OCI-LY1 (cell line): ENCODE results near the gene OR2T3.
"Not testable (repeated sequence)": the region's sequence is repeated elsewhere in the genome, so short reads cannot be mapped to it uniquely, and the experiment has no call there.

Experiments
- EZH2 ChIP-seq: fragments of 200-600 bp; sonication (generic), shearing (Covaris generic); IDR thresholded peaks from 2 replicates; pipeline ENCODE4 v1.8.0; 2017; ENCODE audit warnings: borderline replicate concordance, mixed run types, mild to moderate bottlenecking, antibody characterized with exemption, low read length, moderate library complexity, mixed read lengths
- TF ChIP-seq, protein P1 (sequence below): fragments of 200-600 bp; sonication (generic), shearing (Covaris generic); IDR thresholded peaks from 2 replicates; pipeline ENCODE4 v1.5.1; 2017; ENCODE audit warnings: mild to moderate bottlenecking, antibody characterized with exemption, low read length, moderate library complexity, mixed read lengths

DNA sequence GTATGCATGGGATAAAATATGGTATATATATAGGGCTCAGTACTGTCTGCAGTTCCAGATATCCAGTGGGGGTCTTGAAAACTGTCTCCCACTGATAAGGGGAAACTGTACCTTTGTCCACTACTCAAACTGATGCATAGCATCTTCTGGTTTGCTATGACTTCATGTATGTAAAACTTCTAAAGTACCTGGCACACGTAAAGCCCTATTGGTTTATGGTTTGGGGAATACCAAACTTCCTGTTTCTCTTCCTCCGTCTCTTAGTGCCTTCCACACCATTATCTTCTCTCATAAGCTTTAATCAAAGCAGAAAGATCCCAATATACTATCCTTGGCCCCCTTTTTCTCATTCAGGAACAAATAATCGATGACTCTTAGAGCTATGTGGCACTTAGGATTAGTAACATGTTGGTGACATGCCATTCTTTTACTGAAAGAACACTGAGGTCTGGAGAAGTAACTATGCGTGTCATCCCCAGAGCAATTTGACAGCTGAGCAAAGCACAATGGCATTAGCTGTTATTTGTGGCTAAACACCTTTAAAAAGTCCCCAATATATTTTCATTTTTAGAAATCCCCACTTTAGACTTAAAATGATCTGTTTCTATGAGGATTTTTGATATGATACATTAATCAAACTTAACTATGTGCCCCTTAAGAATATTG is 24.6 kb upstream of the OR2T3 start:
- TF ChIP-seq, protein P1, sequence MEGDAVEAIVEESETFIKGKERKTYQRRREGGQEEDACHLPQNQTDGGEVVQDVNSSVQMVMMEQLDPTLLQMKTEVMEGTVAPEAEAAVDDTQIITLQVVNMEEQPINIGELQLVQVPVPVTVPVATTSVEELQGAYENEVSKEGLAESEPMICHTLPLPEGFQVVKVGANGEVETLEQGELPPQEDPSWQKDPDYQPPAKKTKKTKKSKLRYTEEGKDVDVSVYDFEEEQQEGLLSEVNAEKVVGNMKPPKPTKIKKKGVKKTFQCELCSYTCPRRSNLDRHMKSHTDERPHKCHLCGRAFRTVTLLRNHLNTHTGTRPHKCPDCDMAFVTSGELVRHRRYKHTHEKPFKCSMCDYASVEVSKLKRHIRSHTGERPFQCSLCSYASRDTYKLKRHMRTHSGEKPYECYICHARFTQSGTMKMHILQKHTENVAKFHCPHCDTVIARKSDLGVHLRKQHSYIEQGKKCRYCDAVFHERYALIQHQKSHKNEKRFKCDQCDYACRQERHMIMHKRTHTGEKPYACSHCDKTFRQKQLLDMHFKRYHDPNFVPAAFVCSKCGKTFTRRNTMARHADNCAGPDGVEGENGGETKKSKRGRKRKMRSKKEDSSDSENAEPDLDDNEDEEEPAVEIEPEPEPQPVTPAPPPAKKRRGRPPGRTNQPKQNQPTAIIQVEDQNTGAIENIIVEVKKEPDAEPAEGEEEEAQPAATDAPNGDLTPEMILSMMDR, result not testable (repeated sequence)
- not testable (repeated sequence) for TF ChIP-seq EZH2
